Loucy (cell line): Measurements from ENCODE around the gene RBM8A.

Experiments used
- H2AFZ ChIP-seq: fragments of 200-600 bp; sonication (generic); 2 replicates; pipeline ENCODE4 v1.6.0; 2016; ENCODE audit warnings: antibody characterized with exemption, mild to moderate bottlenecking, low read length, moderate library complexity
- H3F3A ChIP-seq: fragments of 200-600 bp; 2 replicates; pipeline ENCODE4 v1.6.0; 2016; ENCODE audit warnings: antibody characterized with exemption, low read depth, mild to moderate bottlenecking
- H3K27me3 ChIP-seq: fragments of 200-600 bp; sonication (generic); 2 replicates; pipeline ENCODE4 v1.6.1; 2014; ENCODE audit warnings: low read length, mild to moderate bottlenecking; ENCODE audit not compliant: insufficient read depth, poor library complexity, severe bottlenecking
- H3K36me3 ChIP-seq: fragments of 200-600 bp; sonication (generic); 2 replicates; pipeline ENCODE4 v1.6.1; 2016; ENCODE audit warnings: low read length; ENCODE audit not compliant: insufficient read depth
- H3K4me1 ChIP-seq: fragments of 200-600 bp; sonication (generic); 2 replicates; pipeline ENCODE4 v1.5.1; 2014; ENCODE audit warnings: low read length, mild to moderate bottlenecking; ENCODE audit not compliant: insufficient read depth, poor library complexity, severe bottlenecking
- H3K4me2 ChIP-seq: fragments of 200-600 bp; sonication (generic); 2 replicates; pipeline ENCODE4 v1.6.0; 2014; ENCODE audit warnings: antibody characterized with exemption, low read length, low read depth, mild to moderate bottlenecking; ENCODE audit not compliant: poor library complexity, severe bottlenecking
- H3K4me3 ChIP-seq: fragments of 200-600 bp; sonication (generic); 2 replicates; pipeline ENCODE4 v1.5.1; 2014; ENCODE audit warnings: low read length, mild to moderate bottlenecking, mixed read lengths; ENCODE audit not compliant: poor library complexity, severe bottlenecking
- H3K79me2 ChIP-seq: fragments of 200-600 bp; sonication (generic); 2 replicates; pipeline ENCODE4 v1.6.1; 2014; ENCODE audit warnings: low read length; ENCODE audit not compliant: insufficient read depth
- H3K9ac ChIP-seq: fragments of 200-600 bp; sonication (generic); 2 replicates; pipeline ENCODE4 v1.6.0; 2014; ENCODE audit warnings: mild to moderate bottlenecking, low read depth, low read length, moderate library complexity; ENCODE audit not compliant: poor library complexity, severe bottlenecking
- H3K9me2 ChIP-seq: fragments of 200-600 bp; sonication (generic); replicated peaks from 2 replicates; pipeline ENCODE4 v1.6.1; 2016; ENCODE audit warnings: low read depth, low read length, mixed read lengths
- H3K9me3 ChIP-seq: fragments of 200-600 bp; sonication (generic); 2 replicates; pipeline ENCODE4 v1.6.1; 2014; ENCODE audit warnings: mild to moderate bottlenecking, antibody characterized with exemption, low read length, low read depth; ENCODE audit not compliant: insufficient read depth
- H4K20me1 ChIP-seq: fragments of 200-600 bp; sonication (generic); 2 replicates; pipeline ENCODE4 v1.6.0; 2014; ENCODE audit warnings: antibody characterized with exemption, low read length, mild to moderate bottlenecking; ENCODE audit not compliant: insufficient read depth, poor library complexity, severe bottlenecking
- CTCF ChIP-seq: fragments of 200-600 bp; sonication (generic); conservative IDR thresholded peaks from 2 replicates; pipeline ENCODE4 v1.5.1; 2014; ENCODE audit warnings: mild to moderate bottlenecking, antibody characterized with exemption, low read length
- EZH2phosphoT487 ChIP-seq: fragments of 200-600 bp; IDR thresholded peaks from 2 replicates; pipeline ENCODE4 v1.6.1; 2018; ENCODE audit warnings: antibody characterized with exemption, mild to moderate bottlenecking, moderate library complexity, borderline replicate concordance

Gene RBM8A

GRCh38 chr1:145962157-145963102 is 35.1 kb upstream of the RBM8A start:
- peaks cover 45% of the 10 kb centered on the region for H3K4me1 ChIP-seq
- peak overlapping the region; percentile 86 for H3K9ac ChIP-seq
- H3K9me3 ChIP-seq = no peaks in the 10 kb centered on the region
- H3F3A ChIP-seq = 0 out of 2 replicates have a peak, but pooled peaks cover 8% of the 10 kb centered on the region
- H3K4me2 ChIP-seq = peak overlapping the region; percentile 83
- no peaks in the 10 kb centered on the region for H3K36me3 ChIP-seq
- H3K27me3 ChIP-seq = no peaks in the 10 kb centered on the region
- H2AFZ ChIP-seq = no peak overlapping the region
- H3K4me3 ChIP-seq = peak overlapping the region; percentile 86
- H3K79me2 ChIP-seq = peaks cover 44% of the 10 kb centered on the region; the same call in 1 of the 2 replicates
- H4K20me1 ChIP-seq = no peaks in the 10 kb centered on the region
- no peak for TF ChIP-seq EZH2phosphoT487
- TF ChIP-seq CTCF = no peak
- no peaks in the 10 kb centered on the region for H3K9me2 ChIP-seq

GRCh38 chr1:145961425-145962156 is 34.3 kb upstream of the RBM8A start:
- no peak for TF ChIP-seq EZH2phosphoT487
- TF ChIP-seq CTCF = no peak
- Histone ChIP-seq H3K27me3 (no peaks in the 10 kb centered on the region), H2AFZ (peak overlapping the region; percentile 87), H3K9ac (peak overlapping the region; percentile 86), H4K20me1 (no peaks in the 10 kb centered on the region), H3K9me3 (no peaks in the 10 kb centered on the region), H3F3A (0 out of 2 replicates have a peak, but pooled peaks cover 8% of the 10 kb centered on the region), H3K9me2 (no peaks in the 10 kb centered on the region), H3K4me1 (peaks cover 48% of the 10 kb centered on the region), H3K4me2 (peak overlapping the region; percentile 83), H3K4me3 (peak overlapping the region; percentile 79), H3K36me3 (no peaks in the 10 kb centered on the region), H3K79me2 (peaks cover 51% of the 10 kb centered on the region)

- H3K4me3 ChIP-seq = peak overlapping the region; percentile 79
Observed at GRCh38 chr1:145961109-145961424, 33.8 kb upstream of the RBM8A start.

More at GRCh38 chr1:145961109-145961424, 33.8 kb upstream of the RBM8A start:
- H3K36me3 ChIP-seq = no peaks in the 10 kb centered on the region
- 0 out of 2 replicates have a peak, but pooled peaks cover 8% of the 10 kb centered on the region for H3F3A ChIP-seq
- no peaks in the 10 kb centered on the region for H3K9me3 ChIP-seq
- H3K79me2 ChIP-seq = peaks cover 57% of the 10 kb centered on the region
- H3K9me2 ChIP-seq = no peaks in the 10 kb centered on the region
- H4K20me1 ChIP-seq = peaks cover 5% of the 10 kb centered on the region
- TF ChIP-seq CTCF = no peak
- no peak for TF ChIP-seq EZH2phosphoT487
- H3K27me3 ChIP-seq = no peaks in the 10 kb centered on the region
- peak overlapping the region; percentile 83 for H3K4me2 ChIP-seq
- peak overlapping the region; percentile 87 for H2AFZ ChIP-seq
- peak overlapping the region; percentile 86 for H3K9ac ChIP-seq
- peaks cover 53% of the 10 kb centered on the region for H3K4me1 ChIP-seq
